Nephron progenitor cell (in vitro differentiated cells): ENCODE data around the gene CRPPA.
A peak's percentile ranks its signal among the peaks of the same experiment; 100 is the strongest.

Experiments used
- DNase-seq: peaks from one replicate; pipeline ENCODE4 v3.0.0; 2021
- H3K27ac Mint-ChIP-seq: 2 replicates; pipeline ENCODE4 v1.8.0; 2021; ENCODE audit warnings: mild to moderate bottlenecking, moderate library complexity, mixed read lengths
- H3K27me3 Mint-ChIP-seq: 2 replicates; pipeline ENCODE4 v1.8.0; 2021; ENCODE audit warnings: mild to moderate bottlenecking, low read depth, mixed read lengths; ENCODE audit not compliant: poor library complexity
- H3K36me3 Mint-ChIP-seq: 2 replicates; pipeline ENCODE4 v1.8.0; 2021; ENCODE audit warnings: low read depth, mixed read lengths
- H3K4me1 Mint-ChIP-seq: 2 replicates; pipeline ENCODE4 v1.8.0; 2021; ENCODE audit warnings: mixed read lengths
- H3K4me3 Mint-ChIP-seq: 2 replicates; pipeline ENCODE4 v1.8.0; 2021; ENCODE audit warnings: mild to moderate bottlenecking, moderate library complexity, mixed read lengths
- H3K9me3 Mint-ChIP-seq: 2 replicates; pipeline ENCODE4 v1.8.0; 2021; ENCODE audit warnings: mild to moderate bottlenecking, moderate library complexity, mixed read lengths
- TF ChIP-seq, protein P1 (sequence below): fragments of 200-600 bp; sonication (generic); IDR thresholded peaks from 2 replicates; pipeline ENCODE4 v1.5.0; 2021; ENCODE audit warnings: antibody characterized with exemption

CRPPA gene

DNA sequence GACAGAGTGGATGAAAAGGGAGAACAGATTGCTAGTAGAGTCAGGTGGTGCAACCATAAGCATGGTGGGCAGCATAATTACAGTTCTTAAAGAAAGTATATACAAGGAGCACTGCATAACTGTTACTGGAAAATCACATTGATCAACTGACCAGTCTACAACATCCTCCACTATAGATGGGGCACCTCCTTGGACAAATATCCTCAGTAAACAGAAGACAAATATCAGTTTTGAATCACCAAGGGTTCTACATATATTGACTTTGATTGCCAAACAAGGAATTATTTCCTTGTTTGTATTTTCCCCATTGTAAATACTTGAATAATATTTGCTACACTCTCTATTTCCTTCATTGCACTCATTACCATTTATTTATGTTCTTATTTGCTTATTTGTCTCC, 17.6 kb upstream of the CRPPA start:
- no peaks in the 10 kb centered on the region for H3K36me3 Mint-ChIP-seq
- no peaks in the 10 kb centered on the region for H3K27me3 Mint-ChIP-seq
- no peak overlapping the region for H3K27ac Mint-ChIP-seq
- no peak for DNase-seq
- H3K4me3 Mint-ChIP-seq, result no peak overlapping the region
- TF ChIP-seq, protein P1, sequence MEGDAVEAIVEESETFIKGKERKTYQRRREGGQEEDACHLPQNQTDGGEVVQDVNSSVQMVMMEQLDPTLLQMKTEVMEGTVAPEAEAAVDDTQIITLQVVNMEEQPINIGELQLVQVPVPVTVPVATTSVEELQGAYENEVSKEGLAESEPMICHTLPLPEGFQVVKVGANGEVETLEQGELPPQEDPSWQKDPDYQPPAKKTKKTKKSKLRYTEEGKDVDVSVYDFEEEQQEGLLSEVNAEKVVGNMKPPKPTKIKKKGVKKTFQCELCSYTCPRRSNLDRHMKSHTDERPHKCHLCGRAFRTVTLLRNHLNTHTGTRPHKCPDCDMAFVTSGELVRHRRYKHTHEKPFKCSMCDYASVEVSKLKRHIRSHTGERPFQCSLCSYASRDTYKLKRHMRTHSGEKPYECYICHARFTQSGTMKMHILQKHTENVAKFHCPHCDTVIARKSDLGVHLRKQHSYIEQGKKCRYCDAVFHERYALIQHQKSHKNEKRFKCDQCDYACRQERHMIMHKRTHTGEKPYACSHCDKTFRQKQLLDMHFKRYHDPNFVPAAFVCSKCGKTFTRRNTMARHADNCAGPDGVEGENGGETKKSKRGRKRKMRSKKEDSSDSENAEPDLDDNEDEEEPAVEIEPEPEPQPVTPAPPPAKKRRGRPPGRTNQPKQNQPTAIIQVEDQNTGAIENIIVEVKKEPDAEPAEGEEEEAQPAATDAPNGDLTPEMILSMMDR, result no peak
- H3K4me1 Mint-ChIP-seq, result no peaks in the 10 kb centered on the region
- no peaks in the 10 kb centered on the region for H3K9me3 Mint-ChIP-seq

DNA sequence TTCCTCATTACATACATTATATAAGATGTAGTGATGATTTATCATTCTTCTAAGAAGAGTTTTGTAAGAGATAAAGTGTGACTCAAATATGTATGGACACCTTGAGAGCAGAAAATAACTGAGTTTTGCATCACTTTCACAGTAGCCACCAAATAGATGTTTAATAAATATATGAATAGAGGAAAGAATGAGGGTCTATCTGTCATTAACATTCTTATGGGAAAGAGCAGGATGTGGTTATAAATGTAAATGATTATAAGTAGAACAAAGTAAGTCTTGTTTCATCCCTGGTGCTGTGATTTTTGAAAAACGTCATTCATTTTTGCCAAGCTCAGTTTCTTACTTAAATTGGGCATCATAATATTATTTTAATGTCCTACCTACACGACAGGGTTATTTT, 15.0 kb upstream of the CRPPA start:
- Mint-ChIP-seq H3K9me3 (no peaks in the 10 kb centered on the region), H3K4me3 (no peak overlapping the region), H3K36me3 (no peaks in the 10 kb centered on the region), H3K27ac (no peak overlapping the region), H3K27me3 (no peaks in the 10 kb centered on the region), H3K4me1 (no peaks in the 10 kb centered on the region)
- DNase-seq, result no peak
- TF ChIP-seq, protein P1, result no peak

DNA sequence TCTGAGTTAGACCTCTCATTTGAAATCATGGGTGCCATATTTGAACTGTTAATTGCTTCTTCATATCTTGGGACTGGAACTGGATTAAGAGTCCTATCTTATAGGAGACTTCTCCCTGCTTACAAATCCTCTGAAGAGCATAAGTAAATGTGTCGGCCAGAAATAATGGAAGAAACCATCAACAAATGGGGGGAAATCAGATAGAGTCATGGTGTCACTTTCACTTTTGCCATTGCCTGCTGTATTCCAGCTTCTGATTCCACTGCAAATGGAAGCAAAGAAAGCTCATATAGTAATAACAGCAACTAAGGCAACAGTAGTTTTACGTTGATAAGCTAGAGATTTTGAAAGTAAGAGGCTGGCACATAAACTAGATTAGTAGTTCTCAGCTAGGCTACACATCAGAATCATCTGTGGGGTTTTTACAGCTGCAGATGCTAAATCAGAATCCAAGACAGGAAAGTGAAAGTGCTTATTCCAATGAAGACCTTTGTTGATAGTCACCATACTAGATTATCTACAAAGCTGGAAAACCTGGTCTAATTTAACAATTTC, 12.3 kb upstream of the CRPPA start:
- DNase-seq, result no peak
- H3K4me3 Mint-ChIP-seq, result no peak overlapping the region
- no peaks in the 10 kb centered on the region for H3K4me1 Mint-ChIP-seq
- H3K9me3 Mint-ChIP-seq, result no peaks in the 10 kb centered on the region
- TF ChIP-seq, protein P1, result no peak
- H3K27me3 Mint-ChIP-seq, result peaks cover 3% of the 10 kb centered on the region
- no peaks in the 10 kb centered on the region for H3K36me3 Mint-ChIP-seq
- no peak overlapping the region for H3K27ac Mint-ChIP-seq

DNA sequence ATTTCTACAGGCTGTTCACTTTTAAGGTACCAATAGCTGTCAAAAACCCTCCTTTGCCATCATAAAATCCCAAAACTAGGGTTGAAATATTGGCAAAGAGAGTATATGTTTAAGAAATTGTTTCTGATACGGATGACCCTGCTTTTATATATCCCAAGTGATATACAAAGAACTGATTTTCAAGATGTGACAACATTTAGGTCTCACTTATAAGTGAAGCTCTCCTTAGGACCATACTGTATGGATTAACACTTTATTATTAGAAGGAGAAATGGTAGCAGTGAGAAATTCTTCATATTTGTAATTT, 11.0 kb upstream of the CRPPA start:
- Mint-ChIP-seq H3K4me1 (no peaks in the 10 kb centered on the region), H3K4me3 (no peak overlapping the region), H3K27me3 (peaks cover 3% of the 10 kb centered on the region), H3K9me3 (no peaks in the 10 kb centered on the region), H3K36me3 (no peaks in the 10 kb centered on the region), H3K27ac (no peak overlapping the region)
- DNase-seq, result no peak
- TF ChIP-seq, protein P1, result no peak

DNA sequence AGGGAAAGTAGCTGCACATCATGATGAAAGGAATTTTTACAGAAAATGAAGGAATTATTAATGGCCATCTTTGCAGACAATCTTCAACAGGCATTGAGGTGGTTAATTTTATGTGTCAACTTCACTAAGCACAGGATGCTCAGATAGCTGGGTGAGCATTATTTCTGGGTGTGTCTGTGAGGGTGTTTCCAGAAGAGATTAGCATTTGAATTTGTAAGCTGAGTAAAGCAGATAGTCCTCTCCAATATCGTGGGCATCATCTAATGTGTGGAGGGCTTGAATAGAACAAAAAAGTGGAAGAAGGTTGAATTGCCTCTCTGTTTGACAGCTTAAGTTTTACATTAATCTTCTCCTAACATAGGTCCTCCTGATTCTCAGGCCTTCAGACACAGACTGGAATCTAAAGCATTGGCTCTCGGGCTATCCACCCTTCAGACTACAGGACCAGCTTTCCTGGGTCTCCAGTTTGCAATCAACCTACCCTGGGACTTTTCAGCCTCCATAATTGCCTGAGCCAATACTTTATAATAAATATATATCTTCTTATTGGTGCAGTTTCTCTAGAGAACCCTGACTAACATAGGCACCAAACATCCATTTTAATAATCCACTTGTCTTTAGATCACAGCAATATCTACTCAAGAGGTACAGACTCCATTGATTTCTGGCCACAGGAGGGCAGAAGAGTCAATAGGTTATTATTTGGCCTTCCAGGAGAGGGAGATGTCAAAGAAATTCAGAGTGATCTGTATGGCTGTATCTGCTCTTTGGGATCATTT, 10.5 kb upstream of the CRPPA start:
- Mint-ChIP-seq H3K4me3 (no peak overlapping the region), H3K9me3 (no peaks in the 10 kb centered on the region), H3K4me1 (no peaks in the 10 kb centered on the region), H3K27me3 (peaks cover 3% of the 10 kb centered on the region), H3K27ac (no peak overlapping the region), H3K36me3 (no peaks in the 10 kb centered on the region)
- no peak for DNase-seq
- TF ChIP-seq, protein P1, result peak; percentile 43

DNA sequence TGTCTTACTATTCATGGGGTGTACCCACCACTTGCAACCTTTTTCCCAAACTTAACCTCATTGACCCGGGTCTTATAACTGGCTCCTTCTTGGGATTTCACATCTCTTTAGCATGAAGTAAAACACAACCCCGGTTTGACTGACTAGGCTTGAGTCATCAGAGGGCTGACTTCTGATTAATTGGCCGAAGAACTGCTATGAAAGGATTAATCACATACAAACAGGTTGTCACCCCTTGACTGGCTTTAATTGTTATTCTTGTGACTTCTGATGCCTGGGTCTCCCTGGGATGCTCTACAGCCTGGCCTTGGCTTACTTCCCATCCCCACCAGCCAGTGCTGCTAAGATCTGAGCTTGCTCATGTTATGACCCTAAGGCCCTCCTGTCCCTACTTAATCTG, 8.8 kb upstream of the CRPPA start:
- H3K27me3 Mint-ChIP-seq, result peaks cover 8% of the 10 kb centered on the region
- no peak overlapping the region for H3K27ac Mint-ChIP-seq

More for the DNA sequence above, 8.8 kb upstream of the CRPPA start:
- Mint-ChIP-seq H3K4me3 (no peak overlapping the region), H3K9me3 (no peaks in the 10 kb centered on the region), H3K36me3 (no peaks in the 10 kb centered on the region), H3K4me1 (no peaks in the 10 kb centered on the region)
- TF ChIP-seq, protein P1, result no peak
- DNase-seq, result no peak
